Measurements from ENCODE around the gene C13orf46. TPM values are rescaled to one million over a fixed set of nuclear protein-coding genes. Genes with fewer than 3 reads are reported as not detected.
A peak's percentile ranks its signal among the peaks of the same experiment; 100 is the strongest.

C13orf46 gene
- total RNA-seq, 4 donors from 2014 or later = 0.31 to 6.6 (median 5.9) TPM; not detected in 1

DNA sequence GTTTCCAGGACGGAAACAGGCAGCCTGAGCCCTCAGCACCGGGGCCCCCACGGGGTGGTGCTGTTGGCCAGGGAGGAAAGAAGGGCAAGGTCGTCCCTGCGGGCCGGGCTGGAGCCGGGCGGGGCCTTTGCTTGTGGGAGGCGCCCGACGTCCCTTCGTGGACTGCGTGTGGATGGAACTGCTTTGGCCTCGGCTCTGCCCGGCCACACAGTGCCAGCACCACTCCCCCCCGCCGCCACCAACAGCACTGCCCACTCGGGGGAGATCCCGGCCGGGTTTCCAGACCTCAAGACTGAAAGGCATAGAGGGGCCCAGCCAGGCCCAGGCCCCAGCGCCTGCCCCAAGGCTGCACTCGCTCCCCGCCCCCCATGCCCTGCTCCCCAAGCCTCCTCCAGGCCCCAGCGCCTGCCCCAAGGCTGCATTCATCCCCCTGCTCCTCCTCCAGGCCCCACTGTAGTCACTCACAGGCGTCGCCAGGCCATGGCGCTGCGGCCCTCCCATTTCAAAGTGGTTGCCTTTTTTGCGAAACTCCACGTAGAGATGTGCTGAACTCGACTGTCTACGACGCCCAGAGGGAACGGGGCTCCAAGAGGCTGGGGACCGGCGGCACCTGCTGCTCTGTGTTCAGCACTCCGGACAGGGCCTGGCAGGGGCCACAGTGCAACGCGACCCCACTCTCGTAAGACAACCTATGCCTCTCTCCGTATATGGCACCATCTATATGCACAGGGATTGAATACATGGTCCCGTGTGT is 22.5 kb downstream of the C13orf46 start:
- Histone ChIP-seq H3K9me3 (no peaks in the 10 kb centered on the region), H3K27me3 (no peaks in the 10 kb centered on the region), H3K4me3 (peak overlapping the region in 1 of 2 donors; percentile 40), H3K4me1 (peaks cover 0 to 31% (median 8%) of the 10 kb centered on the region in 3 donors), H3K36me3 (peaks cover 0 to 10% of the 10 kb centered on the region in 2 donors), H3K27ac (peak overlapping the region in 2 of 4 donors; percentile 38 to 70)
- WGBS, 2 donors (ENCODE audit: low coverage in 1 of 2) = 60 to 79% methylated on average over 1 to 3 of the region's 42 CpGs
- peak; percentile 94 for ATAC-seq
- TF ChIP-seq EP300 (IDR thresholded peaks at IDR 0.05) = no peak
- no peak for TF ChIP-seq POLR2A (IDR thresholded peaks at IDR 0.05)
- peak in 3 of 4 experiments; percentile 93 to 97 (median 94) for TF ChIP-seq CTCF (IDR thresholded peaks at IDR 0.05)
- TF ChIP-seq POLR2AphosphoS5 (IDR thresholded peaks at IDR 0.05) = no peak

DNA sequence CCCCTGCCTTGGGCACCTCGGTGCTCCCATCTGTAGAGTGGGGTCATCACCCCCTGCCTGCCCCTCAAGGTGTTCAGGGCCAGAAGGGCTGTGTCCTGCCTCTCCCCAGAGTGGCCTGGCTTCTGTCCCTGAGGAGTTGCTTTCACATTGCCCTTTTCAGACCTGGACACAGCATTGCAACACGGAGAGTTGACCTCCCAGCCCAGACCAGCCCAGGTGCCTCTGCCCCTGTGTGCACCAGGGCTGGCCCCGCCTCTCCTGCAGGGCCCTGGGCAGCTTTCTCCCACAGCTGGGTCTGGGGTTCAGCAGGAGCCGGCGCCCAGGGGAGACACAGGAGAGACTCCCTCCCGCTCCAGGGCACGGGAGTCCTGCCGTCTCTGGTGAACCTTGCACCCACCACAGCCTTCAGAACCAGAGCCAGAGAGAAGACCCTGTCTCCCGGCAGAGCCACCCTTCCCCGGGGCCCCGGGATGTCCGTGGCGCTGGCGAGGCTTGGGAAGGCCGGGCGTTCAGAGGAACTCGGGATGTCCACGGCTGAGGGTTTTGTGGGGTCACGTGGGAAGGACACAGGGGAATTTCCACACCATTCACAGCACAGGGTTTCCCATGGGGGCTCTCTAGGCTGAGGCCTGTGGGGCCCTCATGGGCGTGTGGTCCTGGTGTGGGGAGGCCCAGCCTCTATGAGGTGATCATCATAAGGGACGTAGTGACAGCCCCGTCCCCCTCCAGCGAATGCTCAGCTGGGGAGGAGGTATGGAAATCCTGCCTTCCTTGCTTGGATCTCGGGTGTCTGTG is 23.2 kb downstream of the C13orf46 start:
- peak overlapping the region in 1 of 4 donors; percentile 70 for H3K27ac ChIP-seq
- WGBS, 2 donors (ENCODE audit: low coverage in 1 of 2) = 38% methylated on average over 4 of the region's 24 CpGs; no CpG with 5 or more reads in 1 of the 2 donors
- H3K9me3 ChIP-seq = no peaks in the 10 kb centered on the region
- no peak for TF ChIP-seq POLR2AphosphoS5 (IDR thresholded peaks at IDR 0.05)
- TF ChIP-seq POLR2A (IDR thresholded peaks at IDR 0.05) = no peak
- TF ChIP-seq CTCF (IDR thresholded peaks at IDR 0.05) = no peak
- TF ChIP-seq EP300 (IDR thresholded peaks at IDR 0.05) = no peak
- H3K4me1 ChIP-seq = peaks cover 0 to 32% (median 8%) of the 10 kb centered on the region in 3 donors
- peak overlapping the region in 1 of 2 donors; percentile 40 for H3K4me3 ChIP-seq
- H3K27me3 ChIP-seq = no peaks in the 10 kb centered on the region
- ATAC-seq = peak; percentile 22
- H3K36me3 ChIP-seq = peaks cover 0 to 10% of the 10 kb centered on the region in 2 donors

GRCh38 chr13:113949546-113949945 is 24.3 kb downstream of the C13orf46 start:
- Histone ChIP-seq H3K4me3 (no peak overlapping the region), H3K9me3 (no peaks in the 10 kb centered on the region), H3K4me1 (peaks cover 0 to 32% (median 8%) of the 10 kb centered on the region in 3 donors), H3K36me3 (peaks cover 0 to 8% of the 10 kb centered on the region in 2 donors), H3K27me3 (no peaks in the 10 kb centered on the region), H3K27ac (no peak overlapping the region)
- WGBS, 2 donors (ENCODE audit: low coverage in 1 of 2) = 86% methylated on average over 1 of the region's 5 CpGs; no CpG with 5 or more reads in 1 of the 2 donors
- ATAC-seq = no peak
- TF ChIP-seq POLR2AphosphoS5 (IDR thresholded peaks at IDR 0.05) (no peak), POLR2A (IDR thresholded peaks at IDR 0.05) (no peak), CTCF (IDR thresholded peaks at IDR 0.05) (no peak), EP300 (IDR thresholded peaks at IDR 0.05) (no peak)

DNA sequence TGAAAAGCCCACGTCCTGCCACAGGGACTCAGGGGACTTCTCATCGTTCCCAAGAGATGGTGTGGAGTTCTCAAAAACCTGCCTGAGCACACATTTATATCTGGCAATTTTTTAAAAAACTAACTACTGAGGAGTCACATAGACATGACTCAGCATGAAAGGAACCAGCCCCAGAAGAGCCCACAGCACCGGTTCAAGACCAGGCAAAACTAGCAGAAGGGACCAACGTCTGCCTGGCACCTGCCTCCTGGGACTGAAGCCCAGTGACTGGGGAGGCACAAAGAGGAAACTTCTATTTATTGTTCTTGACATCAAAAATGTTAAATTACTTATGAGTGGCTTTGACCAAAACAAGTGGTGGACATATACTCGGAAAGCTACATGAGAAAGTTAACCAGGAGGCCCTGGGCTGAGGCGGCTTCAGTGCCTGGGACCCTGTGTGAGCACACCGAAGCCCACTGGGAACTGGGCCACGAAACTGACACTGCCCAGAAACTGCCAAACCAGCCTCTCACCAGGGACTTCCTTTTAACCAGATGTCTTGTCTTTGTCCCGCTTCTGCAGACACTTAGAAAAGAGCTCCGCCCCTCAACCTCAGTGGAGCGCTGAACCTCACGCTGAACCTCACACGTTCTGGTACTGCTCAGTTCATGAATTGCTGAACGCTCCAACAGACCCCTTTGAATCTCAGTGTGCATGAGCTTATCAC is 25.7 kb downstream of the C13orf46 start:
- no peaks in the 10 kb centered on the region for H3K36me3 ChIP-seq
- WGBS, 2 donors (ENCODE audit: low coverage in 1 of 2) = 50 to 70% methylated on average over 4 to 9 of the region's 14 CpGs
- peaks cover 0 to 32% (median 8%) of the 10 kb centered on the region in 3 donors for H3K4me1 ChIP-seq
- no peak for TF ChIP-seq POLR2AphosphoS5 (IDR thresholded peaks at IDR 0.05)
- TF ChIP-seq CTCF (IDR thresholded peaks at IDR 0.05) = no peak
- TF ChIP-seq EP300 (IDR thresholded peaks at IDR 0.05) = no peak
- no peak for TF ChIP-seq POLR2A (IDR thresholded peaks at IDR 0.05)
- no peak overlapping the region for H3K27ac ChIP-seq
- H3K9me3 ChIP-seq = no peaks in the 10 kb centered on the region
- no peaks in the 10 kb centered on the region for H3K27me3 ChIP-seq
- ATAC-seq = no peak
- no peak overlapping the region for H3K4me3 ChIP-seq

Measured in gastroesophageal sphincter (tissue), 4 donors.